Liver (tissue), 9 donors: ENCODE results near the gene HPN. TPM values are rescaled to one million over a fixed set of nuclear protein-coding genes. Genes with fewer than 3 reads are reported as not detected.

Experiments used
- DNase-seq: peaks from one replicate; pipeline ENCODE4 v3.0.0-alpha.2; 2017; ENCODE audit warnings: low spot score
- H3K27ac ChIP-seq, 2 donors: one replicate each; pipeline ENCODE4 v1.7.0; 2013; ENCODE audit warnings: inconsistent platforms in 2 of 2, low read length in 2 of 2, control low read depth in 1 of 2, low read depth in 1 of 2, mild to moderate bottlenecking in 1 of 2
- H3K27me3 ChIP-seq, 4 donors: one replicate each; pipeline versions ENCODE4 v1.6.1 to v1.7.0; 2013; ENCODE audit warnings: low read length in 3 of 4, inconsistent platforms in 1 of 4, mild to moderate bottlenecking in 1 of 4, moderate library complexity in 1 of 4; ENCODE audit not compliant: control insufficient read depth in 4 of 4, insufficient read depth in 4 of 4
- H3K36me3 ChIP-seq, 4 donors: one replicate each; pipeline versions ENCODE4 v1.6.1 to v1.7.0; 2013; ENCODE audit warnings: low read length in 3 of 4, mild to moderate bottlenecking in 3 of 4, low read depth in 1 of 4, moderate library complexity in 1 of 4; ENCODE audit not compliant: control insufficient read depth in 4 of 4, insufficient read depth in 3 of 4
- H3K4me1 ChIP-seq, 4 donors: one replicate each; pipeline versions ENCODE4 v1.6.1 to v1.7.0; 2013; ENCODE audit warnings: low read length in 3 of 4, mild to moderate bottlenecking in 3 of 4, moderate library complexity in 1 of 4; ENCODE audit not compliant: control insufficient read depth in 4 of 4, insufficient read depth in 4 of 4
- H3K4me3 ChIP-seq, 3 donors: one replicate each; pipeline versions ENCODE4 v1.6.1 to v1.7.0; 2013; ENCODE audit warnings: low read length in 3 of 3, control low read depth in 1 of 3, low read depth in 1 of 3, mild to moderate bottlenecking in 1 of 3
- H3K9ac ChIP-seq, 2 donors: one replicate each; pipeline ENCODE4 v1.7.0; 2013; ENCODE audit warnings: low read length in 2 of 2, mild to moderate bottlenecking in 2 of 2, moderate library complexity in 2 of 2, control low read depth in 1 of 2, low read depth in 1 of 2
- H3K9me3 ChIP-seq, 4 donors: one replicate each; pipeline versions ENCODE4 v1.6.1 to v1.7.0; 2013; ENCODE audit warnings: low read length in 3 of 4; ENCODE audit not compliant: control insufficient read depth in 4 of 4
- EGR1 ChIP-seq, 2 donors: IDR thresholded peaks; 2 replicates each; pipeline ENCODE4 v1.6.1; 2016 to 2018; ENCODE audit warnings: antibody characterized with exemption in 2 of 2, low read depth in 2 of 2
- FOXA1 ChIP-seq: IDR thresholded peaks from 2 replicates; pipeline ENCODE4 v1.6.1; 2016; ENCODE audit warnings: antibody characterized with exemption
- FOXA2 ChIP-seq: IDR thresholded peaks from 2 replicates; pipeline ENCODE4 v1.6.1; 2016; ENCODE audit warnings: antibody characterized with exemption
- GABPA ChIP-seq, 2 donors: IDR thresholded peaks in 1 of 2; conservative IDR thresholded peaks in 1 of 2; 2 replicates each; pipeline ENCODE4 v1.6.1; 2016; ENCODE audit warnings: antibody characterized with exemption in 2 of 2, mild to moderate bottlenecking in 1 of 2, moderate library complexity in 1 of 2
- HNF4A ChIP-seq, 2 donors: conservative IDR thresholded peaks; 2 replicates each; pipeline ENCODE4 v1.6.1; 2016; ENCODE audit warnings: antibody characterized with exemption in 2 of 2, mild to moderate bottlenecking in 2 of 2
- HNF4G ChIP-seq: IDR thresholded peaks from 2 replicates; pipeline ENCODE4 v1.6.1; 2016; ENCODE audit warnings: antibody characterized with exemption
- JUND ChIP-seq, 2 donors: IDR thresholded peaks; 2 replicates each; pipeline ENCODE4 v1.6.1; 2016; ENCODE audit warnings: antibody characterized with exemption in 2 of 2
- RXRA ChIP-seq, 2 donors: IDR thresholded peaks; 2 replicates each; pipeline ENCODE4 v1.6.1; 2017 to 2018; ENCODE audit warnings: antibody characterized with exemption in 2 of 2, mild to moderate bottlenecking in 1 of 2
- SP1 ChIP-seq: IDR thresholded peaks from 2 replicates; pipeline ENCODE4 v1.6.1; 2018; ENCODE audit warnings: antibody characterized with exemption, mild to moderate bottlenecking
- TAF1 ChIP-seq: conservative IDR thresholded peaks from 2 replicates; pipeline ENCODE4 v1.6.1; 2016; ENCODE audit warnings: antibody characterized with exemption, mild to moderate bottlenecking
- YY1 ChIP-seq: IDR thresholded peaks from 2 replicates; pipeline ENCODE4 v1.6.1; 2016; ENCODE audit warnings: antibody characterized with exemption, mild to moderate bottlenecking
- WGBS: extraction: QIAGEN DNeasy Blood & Tissue Kit; methylation state at CpG from one replicate; pipeline ENCODE4 v1.1.7; 2013; 5-methylcytosine and 5-hydroxymethylcytosine counted together
- polyA plus RNA-seq, 2 donors: library from polyadenylated mRNA; stranded (reverse) in 1 of 2; unstranded in 1 of 2; fragments of 200-250 nt in 1 of 2; fragments of >200 nt in 1 of 2; fragmentation: Nextera tagmentation in 1 of 2; extraction: Ambion mirVana in 1 of 2; gene quantifications; one replicate each; pipeline versions ENCODE4 v1.2.1 to v1.2.3, GENCODE V29; 2013 to 2015
- total RNA-seq, 2 donors: library from RNA; depleted of rRNA; stranded (reverse); fragments of >200 nt; gene quantifications; one replicate each; pipeline ENCODE4 v1.2.3, GENCODE V29; 2014
- TF ChIP-seq, protein P1 (sequence below): IDR thresholded peaks from 2 replicates; pipeline ENCODE4 v1.6.1; 2016; ENCODE audit warnings: antibody characterized with exemption, mild to moderate bottlenecking
- TF ChIP-seq, protein P2 (sequence below): IDR thresholded peaks from 2 replicates; pipeline ENCODE4 v1.6.1; 2016; ENCODE audit warnings: antibody characterized with exemption
- TF ChIP-seq, protein P3 (sequence below): IDR thresholded peaks from 2 replicates; pipeline ENCODE4 v1.6.1; 2016; ENCODE audit warnings: antibody characterized with exemption
- TF ChIP-seq, protein P4 (sequence below): IDR thresholded peaks from 2 replicates; pipeline ENCODE4 v1.6.1; 2016; ENCODE audit warnings: antibody characterized with exemption
- donor health status: healthy.
- donor health status: healthy.
- donor health status: healthy.
- donor health status: healthy.
- donor health status: healthy.

The HPN gene
- total and polyA plus RNA-seq, 4 donors: 130 to 535 (median 335) TPM

DNA sequence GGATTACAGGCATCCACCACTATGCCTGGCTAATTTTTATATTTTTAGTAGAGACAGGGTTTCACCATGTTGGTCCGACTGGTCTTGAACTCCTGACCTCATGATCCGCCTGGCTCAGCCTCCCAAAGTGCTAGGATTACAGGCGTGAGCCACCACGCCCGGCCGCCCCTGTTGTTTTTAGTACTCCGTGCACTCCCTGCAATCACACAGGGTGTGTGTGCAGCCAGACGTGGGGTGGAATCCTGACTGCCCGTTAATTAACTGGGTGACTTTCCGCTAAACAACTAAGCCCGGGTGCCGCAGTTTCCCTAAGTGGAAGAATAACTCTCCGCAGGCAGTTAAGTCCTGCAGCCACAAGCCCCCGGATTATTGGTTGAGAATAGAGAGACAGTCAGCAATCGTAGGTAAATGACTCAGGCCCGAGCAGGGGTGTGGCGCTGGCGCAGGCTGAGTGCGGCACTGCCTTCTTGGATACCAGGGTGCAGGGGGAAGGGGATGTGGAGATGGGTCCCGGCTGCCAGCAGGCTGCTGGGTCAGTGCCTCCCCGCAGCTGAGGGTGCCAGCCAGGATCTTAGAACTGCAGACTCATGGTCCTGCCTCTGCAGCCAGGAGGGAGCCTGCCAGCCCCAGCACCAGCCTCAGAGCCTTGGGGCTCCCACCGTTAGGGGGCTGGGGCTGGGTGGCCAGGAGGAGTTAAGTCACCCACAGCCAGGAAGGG, 68.0 kb downstream of the HPN start:
- no peaks in the 10 kb centered on the region for H3K9me3 ChIP-seq

DNA sequence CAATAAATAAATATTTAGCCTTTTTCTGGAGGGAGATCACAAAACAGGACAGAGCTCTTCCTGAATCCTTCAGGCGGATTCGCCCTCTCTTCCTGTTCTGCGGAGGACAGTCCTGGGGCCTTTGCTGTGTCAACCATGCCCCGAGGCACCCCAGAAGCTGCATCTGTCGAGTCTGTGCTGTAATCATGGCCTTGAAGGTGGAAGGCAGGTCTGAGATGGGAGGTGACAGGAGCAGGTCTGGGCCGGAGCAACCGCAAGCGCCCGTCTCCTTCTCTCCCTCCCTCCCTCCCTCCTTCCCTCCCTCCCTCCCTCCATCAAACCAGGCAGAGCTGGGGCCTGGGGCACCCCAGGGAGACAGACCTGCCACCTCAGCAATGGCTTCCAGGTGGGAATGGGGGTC, 69.5 kb downstream of the HPN start:
- Histone ChIP-seq H3K9ac (no peak overlapping the region), H3K27me3 (no peaks in the 10 kb centered on the region), H3K36me3 (no peaks in the 10 kb centered on the region), H3K4me3 (no peak overlapping the region), H3K9me3 (no peaks in the 10 kb centered on the region), H3K27ac (no peak overlapping the region), H3K4me1 (peaks cover 2 to 9% (median 5%) of the 10 kb centered on the region in 4 donors)
- DNase-seq: no peak
- TF ChIP-seq TAF1 (no peak), YY1 (no peak), SP1 (no peak), RXRA (IDR thresholded peaks at IDR 0.05) (no peak), FOXA1 (no peak), HNF4A (conservative IDR thresholded peaks at IDR 0.05) (no peak), JUND (IDR thresholded peaks at IDR 0.05) (no peak), FOXA2 (no peak), EGR1 (IDR thresholded peaks at IDR 0.05; ENCODE audit: low read depth in 2 of 2) (no peak), GABPA (IDR thresholded peaks at IDR 0.05 in 1 of 2, conservative IDR thresholded peaks at IDR 0.05 in 1 of 2) (no peak), HNF4G (no peak)
- TF ChIP-seq, protein P1, sequence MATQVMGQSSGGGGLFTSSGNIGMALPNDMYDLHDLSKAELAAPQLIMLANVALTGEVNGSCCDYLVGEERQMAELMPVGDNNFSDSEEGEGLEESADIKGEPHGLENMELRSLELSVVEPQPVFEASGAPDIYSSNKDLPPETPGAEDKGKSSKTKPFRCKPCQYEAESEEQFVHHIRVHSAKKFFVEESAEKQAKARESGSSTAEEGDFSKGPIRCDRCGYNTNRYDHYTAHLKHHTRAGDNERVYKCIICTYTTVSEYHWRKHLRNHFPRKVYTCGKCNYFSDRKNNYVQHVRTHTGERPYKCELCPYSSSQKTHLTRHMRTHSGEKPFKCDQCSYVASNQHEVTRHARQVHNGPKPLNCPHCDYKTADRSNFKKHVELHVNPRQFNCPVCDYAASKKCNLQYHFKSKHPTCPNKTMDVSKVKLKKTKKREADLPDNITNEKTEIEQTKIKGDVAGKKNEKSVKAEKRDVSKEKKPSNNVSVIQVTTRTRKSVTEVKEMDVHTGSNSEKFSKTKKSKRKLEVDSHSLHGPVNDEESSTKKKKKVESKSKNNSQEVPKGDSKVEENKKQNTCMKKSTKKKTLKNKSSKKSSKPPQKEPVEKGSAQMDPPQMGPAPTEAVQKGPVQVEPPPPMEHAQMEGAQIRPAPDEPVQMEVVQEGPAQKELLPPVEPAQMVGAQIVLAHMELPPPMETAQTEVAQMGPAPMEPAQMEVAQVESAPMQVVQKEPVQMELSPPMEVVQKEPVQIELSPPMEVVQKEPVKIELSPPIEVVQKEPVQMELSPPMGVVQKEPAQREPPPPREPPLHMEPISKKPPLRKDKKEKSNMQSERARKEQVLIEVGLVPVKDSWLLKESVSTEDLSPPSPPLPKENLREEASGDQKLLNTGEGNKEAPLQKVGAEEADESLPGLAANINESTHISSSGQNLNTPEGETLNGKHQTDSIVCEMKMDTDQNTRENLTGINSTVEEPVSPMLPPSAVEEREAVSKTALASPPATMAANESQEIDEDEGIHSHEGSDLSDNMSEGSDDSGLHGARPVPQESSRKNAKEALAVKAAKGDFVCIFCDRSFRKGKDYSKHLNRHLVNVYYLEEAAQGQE: no peak
- TF ChIP-seq, protein P2, sequence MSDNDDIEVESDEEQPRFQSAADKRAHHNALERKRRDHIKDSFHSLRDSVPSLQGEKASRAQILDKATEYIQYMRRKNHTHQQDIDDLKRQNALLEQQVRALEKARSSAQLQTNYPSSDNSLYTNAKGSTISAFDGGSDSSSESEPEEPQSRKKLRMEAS: no peak
- WGBS: 78% methylated on average over 9 of the region's 9 CpGs

More for the DNA sequence above, 68.0 kb downstream of the HPN start:
- 81% methylated on average over 22 of the region's 22 CpGs for WGBS
- Histone ChIP-seq H3K4me3 (no peak overlapping the region), H3K27ac (no peak overlapping the region), H3K9ac (no peak overlapping the region), H3K27me3 (no peaks in the 10 kb centered on the region), H3K36me3 (no peaks in the 10 kb centered on the region), H3K4me1 (peaks cover 0 to 2% (median 1%) of the 10 kb centered on the region in 4 donors)
- TF ChIP-seq, protein P1: no peak
- TF ChIP-seq FOXA1 (no peak), RXRA (IDR thresholded peaks at IDR 0.05) (no peak), JUND (IDR thresholded peaks at IDR 0.05) (no peak), HNF4G (no peak), FOXA2 (no peak), TAF1 (no peak)
- TF ChIP-seq, protein P2: no peak
- TF ChIP-seq, protein P3, sequence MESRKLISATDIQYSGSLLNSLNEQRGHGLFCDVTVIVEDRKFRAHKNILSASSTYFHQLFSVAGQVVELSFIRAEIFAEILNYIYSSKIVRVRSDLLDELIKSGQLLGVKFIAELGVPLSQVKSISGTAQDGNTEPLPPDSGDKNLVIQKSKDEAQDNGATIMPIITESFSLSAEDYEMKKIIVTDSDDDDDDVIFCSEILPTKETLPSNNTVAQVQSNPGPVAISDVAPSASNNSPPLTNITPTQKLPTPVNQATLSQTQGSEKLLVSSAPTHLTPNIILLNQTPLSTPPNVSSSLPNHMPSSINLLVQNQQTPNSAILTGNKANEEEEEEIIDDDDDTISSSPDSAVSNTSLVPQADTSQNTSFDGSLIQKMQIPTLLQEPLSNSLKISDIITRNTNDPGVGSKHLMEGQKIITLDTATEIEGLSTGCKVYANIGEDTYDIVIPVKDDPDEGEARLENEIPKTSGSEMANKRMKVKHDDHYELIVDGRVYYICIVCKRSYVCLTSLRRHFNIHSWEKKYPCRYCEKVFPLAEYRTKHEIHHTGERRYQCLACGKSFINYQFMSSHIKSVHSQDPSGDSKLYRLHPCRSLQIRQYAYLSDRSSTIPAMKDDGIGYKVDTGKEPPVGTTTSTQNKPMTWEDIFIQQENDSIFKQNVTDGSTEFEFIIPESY: no peak
- TF ChIP-seq, protein P4, sequence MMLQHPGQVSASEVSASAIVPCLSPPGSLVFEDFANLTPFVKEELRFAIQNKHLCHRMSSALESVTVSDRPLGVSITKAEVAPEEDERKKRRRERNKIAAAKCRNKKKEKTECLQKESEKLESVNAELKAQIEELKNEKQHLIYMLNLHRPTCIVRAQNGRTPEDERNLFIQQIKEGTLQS: no peak
- no peak for DNase-seq
